ENCODE measurements around the gene UNC13D. TPM values are rescaled to one million over a fixed set of nuclear protein-coding genes. Genes with fewer than 3 reads are reported as not detected.

UNC13D gene
- total RNA-seq, 1 donor from 2014 or later: 4.7 TPM

- no peak for FAIRE-seq
- Histone ChIP-seq H3K4me3 (ENCODE audit: low read depth, low read length) (no peak overlapping the region), H3K27me3 (ENCODE audit: control insufficient read depth, insufficient read depth, low read length) (no peaks in the 10 kb centered on the region), H3K36me3 (ENCODE audit: control insufficient read depth, insufficient read depth, low read length) (peaks cover 7% of the 10 kb centered on the region)
- no peak for TF ChIP-seq CTCF (IDR thresholded peaks at IDR 0.05; ENCODE audit: insufficient read depth, low read length, severe bottlenecking)
- DNase-seq (ENCODE audit: low read depth): no peak
These were observed 8.6 kb downstream of the UNC13D start for GRCh38 chr17:75835654-75835987.

- H3K27me3 ChIP-seq (ENCODE audit: control insufficient read depth, insufficient read depth, low read length): no peaks in the 10 kb centered on the region
- FAIRE-seq: peak; percentile 36
- no peak for DNase-seq (ENCODE audit: low read depth)
- no peak for TF ChIP-seq CTCF (IDR thresholded peaks at IDR 0.05; ENCODE audit: insufficient read depth, low read length, severe bottlenecking)
- peaks cover 4% of the 10 kb centered on the region for H3K36me3 ChIP-seq (ENCODE audit: control insufficient read depth, insufficient read depth, low read length)
- H3K4me3 ChIP-seq (ENCODE audit: low read depth, low read length): no peak overlapping the region
These were observed 9.1 kb downstream of the UNC13D start for GRCh38 chr17:75834928-75835653.

GRCh38 chr17:75834279-75834920, 9.8 kb downstream of the UNC13D start:
- Histone ChIP-seq H3K4me3 (ENCODE audit: low read depth, low read length) (no peak overlapping the region), H3K27me3 (ENCODE audit: control insufficient read depth, insufficient read depth, low read length) (no peaks in the 10 kb centered on the region), H3K36me3 (ENCODE audit: control insufficient read depth, insufficient read depth, low read length) (peaks cover 3% of the 10 kb centered on the region)
- FAIRE-seq (no peak), DNase-seq (ENCODE audit: low read depth) (no peak)
- no peak for TF ChIP-seq CTCF (IDR thresholded peaks at IDR 0.05; ENCODE audit: insufficient read depth, low read length, severe bottlenecking)

- Histone ChIP-seq H3K27me3 (ENCODE audit: control insufficient read depth, insufficient read depth, low read length) (no peaks in the 10 kb centered on the region), H3K36me3 (ENCODE audit: control insufficient read depth, insufficient read depth, low read length) (peaks cover 3% of the 10 kb centered on the region), H3K4me3 (ENCODE audit: low read depth, low read length) (no peak overlapping the region)
- TF ChIP-seq CTCF (IDR thresholded peaks at IDR 0.05; ENCODE audit: insufficient read depth, low read length, severe bottlenecking): no peak
- no peak for DNase-seq (ENCODE audit: low read depth)
- no peak for FAIRE-seq
These were observed 11.4 kb downstream of the UNC13D start for GRCh38 chr17:75832652-75833400.

GRCh38 chr17:75832164-75832651, 12.0 kb downstream of the UNC13D start:
- Histone ChIP-seq H3K4me3 (ENCODE audit: low read depth, low read length) (no peak overlapping the region), H3K36me3 (ENCODE audit: control insufficient read depth, insufficient read depth, low read length) (peaks cover 3% of the 10 kb centered on the region), H3K27me3 (ENCODE audit: control insufficient read depth, insufficient read depth, low read length) (no peaks in the 10 kb centered on the region)
- DNase-seq (ENCODE audit: low read depth) (peak; percentile 58), FAIRE-seq (no peak)
- TF ChIP-seq CTCF (IDR thresholded peaks at IDR 0.05; ENCODE audit: insufficient read depth, low read length, severe bottlenecking): no peak
